Stimulated activated CD4-positive, alpha-beta T cell treated with anti-CD3 and anti-CD28 coated beads, Interleukin-15, amount 100 ng/mL, for 24 hours (primary cell): ENCODE data around the gene MAP2.

Experiments
- DNase-seq: peaks from one replicate; pipeline ENCODE4 v3.0.0-alpha.2; 2020

Gene MAP2

DNA sequence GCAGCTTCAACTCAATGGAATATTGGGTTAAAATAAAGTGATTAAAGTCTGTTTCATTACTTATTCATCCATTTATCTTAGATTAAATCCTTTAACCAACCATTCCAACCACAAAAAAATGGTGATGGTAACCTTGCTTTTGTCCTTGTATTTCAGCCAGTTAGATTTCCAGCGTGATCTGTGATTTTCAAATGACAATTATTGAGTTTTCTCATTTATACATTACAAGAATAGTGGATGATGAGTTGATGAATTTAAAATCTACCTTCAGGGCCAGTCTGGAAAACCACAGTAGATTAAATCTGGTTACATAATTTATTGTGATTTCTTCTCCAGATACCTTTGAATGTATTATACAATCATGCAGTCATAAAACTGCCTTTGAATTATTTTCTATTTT is 318.1 kb downstream of the MAP2 start:
- no peak for DNase-seq

DNA sequence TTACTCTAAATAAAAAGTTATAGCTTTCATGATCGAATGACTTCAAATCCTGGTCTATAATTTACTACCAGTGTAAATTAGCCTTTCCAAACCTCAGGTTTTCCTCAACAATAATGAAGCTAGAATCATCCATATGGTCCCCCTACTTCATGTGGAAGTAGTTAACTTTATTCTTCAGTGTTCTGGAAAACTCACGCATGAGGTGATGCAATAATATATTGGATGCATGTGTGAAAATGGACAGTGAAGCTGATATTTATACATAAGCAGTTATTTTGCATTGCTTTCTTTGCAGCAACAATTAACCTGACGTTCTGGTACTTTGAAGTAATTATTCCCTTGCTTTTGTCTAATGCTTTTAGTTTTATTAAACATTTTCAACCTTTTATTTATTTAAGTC is 329.2 kb downstream of the MAP2 start:
- DNase-seq: no peak

DNA sequence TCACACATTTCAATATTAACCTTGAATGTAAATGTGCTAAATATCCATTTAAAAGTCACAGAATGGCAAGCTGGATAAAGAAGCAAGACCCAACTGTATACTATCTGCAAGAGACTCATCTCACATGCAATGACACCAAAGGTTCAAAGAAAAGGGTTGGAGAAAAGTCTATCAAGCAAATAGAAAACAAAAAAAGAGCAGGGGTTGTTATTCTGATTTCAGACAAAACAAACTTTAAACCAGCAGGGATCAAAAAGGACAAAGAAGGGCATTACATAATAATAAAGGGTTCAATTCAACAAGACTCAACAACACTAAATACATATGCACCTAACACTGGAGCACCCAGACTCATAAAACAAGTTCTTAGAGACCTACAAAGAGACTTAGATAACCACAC is 333.3 kb downstream of the MAP2 start:
- DNase-seq: no peak

- no peak for DNase-seq
These were observed 337.7 kb downstream of the MAP2 start for GRCh38 chr2:209761566-209761965.

- DNase-seq: no peak
These were observed 338.7 kb downstream of the MAP2 start for GRCh38 chr2:209762563-209762962.

DNA sequence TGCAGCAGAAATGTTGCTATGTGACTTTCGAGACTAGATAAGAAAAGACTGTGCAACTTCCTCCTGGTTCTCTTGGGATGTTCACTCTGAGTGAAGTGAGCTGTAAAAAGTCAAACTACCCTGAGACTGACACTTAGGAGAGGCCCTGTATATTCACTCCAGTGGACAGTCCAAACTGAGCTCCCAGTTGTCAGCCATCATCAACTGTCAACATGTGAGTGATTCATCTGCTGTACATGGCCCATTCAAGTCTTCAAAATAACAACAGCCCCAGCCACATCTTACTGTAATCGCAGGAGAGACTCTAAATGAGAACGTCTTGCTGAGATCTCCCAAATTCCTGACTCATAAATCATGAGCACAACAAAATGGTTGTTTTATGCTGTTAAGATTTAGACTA is 339.3 kb downstream of the MAP2 start:
- DNase-seq: no peak

- no peak for DNase-seq
These were observed 342.8 kb downstream of the MAP2 start for GRCh38 chr2:209766613-209767012.

GRCh38 chr2:209767316-209767715 is 343.5 kb downstream of the MAP2 start:
- no peak for DNase-seq

DNA sequence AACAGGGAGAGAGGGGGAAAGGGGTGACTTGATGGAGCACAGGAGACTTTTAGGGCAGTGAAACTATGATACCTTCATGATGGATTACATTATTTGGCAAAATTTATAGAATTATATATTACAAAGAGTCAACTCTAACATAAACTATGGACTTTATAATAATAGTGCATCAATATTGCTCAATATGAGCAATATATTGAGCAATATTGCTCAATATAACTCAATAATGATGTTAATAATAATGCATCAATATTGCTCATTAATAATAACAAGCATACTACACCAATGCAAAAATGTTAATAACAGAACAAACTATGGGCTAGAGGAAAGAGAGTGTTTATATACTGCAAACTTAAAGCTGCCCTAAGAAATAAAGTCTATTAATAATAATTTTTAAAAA is 344.7 kb downstream of the MAP2 start:
- no peak for DNase-seq

GRCh38 chr2:209771474-209772289 is 347.8 kb downstream of the MAP2 start, which contains the start of gene UNC80:
TSS of gene UNC80 (plus strand) at chr2:209771832. CDS start at chr2:209772073, 241 bp downstream.
- peak; percentile 21 for DNase-seq

GRCh38 chr2:209772290-209772685 is 348.4 kb downstream of the MAP2 start:
- DNase-seq: no peak

GRCh38 chr2:209773377-209773776 is 349.5 kb downstream of the MAP2 start:
- DNase-seq: no peak
